Activated CD4-positive, alpha-beta memory T cell treated with anti-CD3 and anti-CD28 coated beads for 36 hours (primary cell): ENCODE measurements around the gene MYH10. TPM values are rescaled to one million over a fixed set of nuclear protein-coding genes. Genes with fewer than 3 reads are reported as not detected.
"Not testable (repeated sequence)": the region's sequence is repeated elsewhere in the genome, so short reads cannot be mapped to it uniquely, and the experiment has no call there.

Experiments
- CTCF ChIA-PET: fragments of 350-600 bp; sonication (Branson Sonifier 250); formaldehyde crosslinking; loops from one replicate; lab custom pipeline; 2021; ENCODE audit warnings: antibody characterized with exemption, inconsistent platforms; lab: Charles Lee
- POLR2A ChIA-PET: fragments of 350-600 bp; sonication (Branson Sonifier 250); formaldehyde crosslinking; loops from one replicate; lab custom pipeline; 2021; ENCODE audit warnings: antibody characterized with exemption; lab: Charles Lee
- DNase-seq: peaks from one replicate; pipeline ENCODE4 v3.0.0-alpha.2; 2020
- H3K27ac Mint-ChIP-seq: one replicate; pipeline ENCODE4 v1.8.0; 2021; ENCODE audit warnings: mixed read lengths
- H3K27me3 Mint-ChIP-seq: one replicate; pipeline ENCODE4 v1.8.0; 2021; ENCODE audit warnings: mixed read lengths
- H3K36me3 Mint-ChIP-seq: one replicate; pipeline ENCODE4 v1.8.0; 2021; ENCODE audit warnings: mixed read lengths
- H3K4me1 Mint-ChIP-seq: one replicate; pipeline ENCODE4 v1.8.0; 2021; ENCODE audit warnings: low read depth, mixed read lengths
- H3K4me3 Mint-ChIP-seq: one replicate; pipeline ENCODE4 v1.8.0; 2021; ENCODE audit warnings: mild to moderate bottlenecking, mixed read lengths
- H3K9me3 Mint-ChIP-seq: one replicate; pipeline ENCODE4 v1.8.0; 2021; ENCODE audit warnings: mixed read lengths
- intact Hi-C: fragments of 100-400 bp; cut with micrococcal nuclease; formaldehyde crosslinking; loops from one replicate; pipeline ENCODE4 v1.15.1; 2023
- total RNA-seq, 2 experiments: library from RNA; stranded (reverse); gene quantifications; one replicate each; pipeline ENCODE4 v1.2.3, GENCODE V29; 2021

MYH10 gene
- total RNA-seq, 2 experiments from 2014 or later: 15.6 to 20.6 TPM

GRCh38 chr17:8662076-8662831 is 31.7 kb upstream of the MYH10 start:
- H3K36me3 Mint-ChIP-seq: no peaks in the 10 kb centered on the region
- intact Hi-C loops: no loop called here
- peaks cover 2% of the 10 kb centered on the region for H3K9me3 Mint-ChIP-seq
- H3K4me3 Mint-ChIP-seq: no peak overlapping the region
- H3K27ac Mint-ChIP-seq: no peak overlapping the region
- CTCF ChIA-PET: no interaction called here
- no peaks in the 10 kb centered on the region for H3K4me1 Mint-ChIP-seq
- H3K27me3 Mint-ChIP-seq: peaks cover 9% of the 10 kb centered on the region
- DNase-seq: no peak
- POLR2A ChIA-PET: no interaction called here

GRCh38 chr17:8660709-8661108 is 30.2 kb upstream of the MYH10 start:
- H3K4me3 Mint-ChIP-seq, H3K36me3 Mint-ChIP-seq, H3K27ac Mint-ChIP-seq, DNase-seq, H3K4me1 Mint-ChIP-seq, intact Hi-C loops, CTCF ChIA-PET, H3K27me3 Mint-ChIP-seq, POLR2A ChIA-PET: not testable (repeated sequence)
- H3K9me3 Mint-ChIP-seq: peaks cover 11% of the 10 kb centered on the region

GRCh38 chr17:8659758-8660410 is 29.4 kb upstream of the MYH10 start:
- DNase-seq: no peak
- H3K27ac Mint-ChIP-seq: no peak overlapping the region
- no peak overlapping the region for H3K4me3 Mint-ChIP-seq
- no peaks in the 10 kb centered on the region for H3K36me3 Mint-ChIP-seq
- peaks cover 7% of the 10 kb centered on the region for H3K27me3 Mint-ChIP-seq
- intact Hi-C loops: no loop called here
- H3K4me1 Mint-ChIP-seq: no peaks in the 10 kb centered on the region
- H3K9me3 Mint-ChIP-seq: peaks cover 11% of the 10 kb centered on the region
- ChIA-PET CTCF (no interaction called here), POLR2A (no interaction called here)

GRCh38 chr17:8658810-8659209 is 28.3 kb upstream of the MYH10 start:
- intact Hi-C loops: no loop called here
- Mint-ChIP-seq H3K4me1 (no peaks in the 10 kb centered on the region), H3K27me3 (peaks cover 9% of the 10 kb centered on the region), H3K27ac (no peak overlapping the region), H3K9me3 (peaks cover 11% of the 10 kb centered on the region), H3K36me3 (no peaks in the 10 kb centered on the region), H3K4me3 (no peak overlapping the region)
- ChIA-PET POLR2A (no interaction called here), CTCF (no interaction called here)
- DNase-seq: no peak

GRCh38 chr17:8656693-8657092 is 26.2 kb upstream of the MYH10 start:
- no peak for DNase-seq
- intact Hi-C loops: no loop called here
- POLR2A ChIA-PET: no interaction called here
- Mint-ChIP-seq H3K9me3 (peaks cover 11% of the 10 kb centered on the region), H3K27me3 (peaks cover 9% of the 10 kb centered on the region), H3K36me3 (no peaks in the 10 kb centered on the region), H3K27ac (no peak overlapping the region), H3K4me3 (no peak overlapping the region), H3K4me1 (no peaks in the 10 kb centered on the region)
- CTCF ChIA-PET: no interaction called here

GRCh38 chr17:8654822-8655221 is 24.3 kb upstream of the MYH10 start:
- Mint-ChIP-seq H3K27me3 (peaks cover 16% of the 10 kb centered on the region), H3K27ac (no peak overlapping the region), H3K4me3 (no peak overlapping the region), H3K9me3 (peaks cover 11% of the 10 kb centered on the region), H3K4me1 (no peaks in the 10 kb centered on the region), H3K36me3 (no peaks in the 10 kb centered on the region)
- no peak for DNase-seq
- ChIA-PET CTCF (no interaction called here), POLR2A (no interaction called here)
- intact Hi-C loops: no loop called here

GRCh38 chr17:8651013-8651412 is 20.5 kb upstream of the MYH10 start:
- intact Hi-C loops: no loop called here
- CTCF ChIA-PET: interaction anchor here (1.4 kb wide), 1 partner anchor 241 kb away, joined by 5 read pairs; no protein-coding TSS in a partner anchor
- POLR2A ChIA-PET: no interaction called here

GRCh38 chr17:8650119-8650499 is 19.6 kb upstream of the MYH10 start:
- H3K36me3 Mint-ChIP-seq: no peaks in the 10 kb centered on the region
- POLR2A ChIA-PET: no interaction called here
- H3K4me1 Mint-ChIP-seq: no peaks in the 10 kb centered on the region
- no peak for DNase-seq
- intact Hi-C loops: no loop called here
- CTCF ChIA-PET: no interaction called here
- H3K27me3 Mint-ChIP-seq: peaks cover 29% of the 10 kb centered on the region
- no peak overlapping the region for H3K27ac Mint-ChIP-seq
- H3K4me3 Mint-ChIP-seq: no peak overlapping the region
- no peaks in the 10 kb centered on the region for H3K9me3 Mint-ChIP-seq

More at GRCh38 chr17:8651013-8651412, 20.5 kb upstream of the MYH10 start:
- Mint-ChIP-seq H3K36me3 (no peaks in the 10 kb centered on the region), H3K4me3 (no peak overlapping the region), H3K4me1 (no peaks in the 10 kb centered on the region), H3K27ac (no peak overlapping the region), H3K27me3 (peaks cover 25% of the 10 kb centered on the region), H3K9me3 (no peaks in the 10 kb centered on the region)
- no peak for DNase-seq

GRCh38 chr17:8649157-8650118 is 18.9 kb upstream of the MYH10 start:
- H3K4me1 Mint-ChIP-seq: no peaks in the 10 kb centered on the region
- no peak overlapping the region for H3K4me3 Mint-ChIP-seq
- no peaks in the 10 kb centered on the region for H3K9me3 Mint-ChIP-seq
- no peak overlapping the region for H3K27ac Mint-ChIP-seq
- H3K27me3 Mint-ChIP-seq: peaks cover 29% of the 10 kb centered on the region
- ChIA-PET POLR2A (no interaction called here), CTCF (no interaction called here)
- no peaks in the 10 kb centered on the region for H3K36me3 Mint-ChIP-seq
- DNase-seq: no peak
- intact Hi-C loops: no loop called here

- Mint-ChIP-seq H3K4me1 (no peaks in the 10 kb centered on the region), H3K9me3 (no peaks in the 10 kb centered on the region), H3K4me3 (no peak overlapping the region), H3K27me3 (peaks cover 25% of the 10 kb centered on the region), H3K36me3 (no peaks in the 10 kb centered on the region), H3K27ac (no peak overlapping the region)
- ChIA-PET CTCF (no interaction called here), POLR2A (no interaction called here)
- no peak for DNase-seq
- intact Hi-C loops: no loop called here
Measured at GRCh38 chr17:8647956-8648355, 17.4 kb upstream of the MYH10 start.

- no peak for DNase-seq
- POLR2A ChIA-PET: no interaction called here
- H3K36me3 Mint-ChIP-seq: no peaks in the 10 kb centered on the region
- no peak overlapping the region for H3K4me3 Mint-ChIP-seq
- intact Hi-C loops: no loop called here
- CTCF ChIA-PET: no interaction called here
- H3K27ac Mint-ChIP-seq: no peak overlapping the region
- H3K27me3 Mint-ChIP-seq: peaks cover 25% of the 10 kb centered on the region
- no peaks in the 10 kb centered on the region for H3K9me3 Mint-ChIP-seq
- no peaks in the 10 kb centered on the region for H3K4me1 Mint-ChIP-seq
Measured at GRCh38 chr17:8647202-8647601, 16.7 kb upstream of the MYH10 start.

- Mint-ChIP-seq H3K27me3 (peaks cover 16% of the 10 kb centered on the region), H3K4me1 (no peaks in the 10 kb centered on the region), H3K4me3 (no peak overlapping the region), H3K9me3 (no peaks in the 10 kb centered on the region), H3K27ac (no peak overlapping the region), H3K36me3 (no peaks in the 10 kb centered on the region)
- DNase-seq: no peak
- intact Hi-C loops: no loop called here
- ChIA-PET POLR2A (no interaction called here), CTCF (no interaction called here)
Measured at GRCh38 chr17:8644507-8644902, 14.0 kb upstream of the MYH10 start.
